ENCODE data around the gene TOR3A. TPM values are rescaled to one million over a fixed set of nuclear protein-coding genes. Genes with fewer than 3 reads are reported as not detected.

Gene TOR3A
- total RNA-seq, 1 donor from 2014 or later = 14.5 TPM

DNA sequence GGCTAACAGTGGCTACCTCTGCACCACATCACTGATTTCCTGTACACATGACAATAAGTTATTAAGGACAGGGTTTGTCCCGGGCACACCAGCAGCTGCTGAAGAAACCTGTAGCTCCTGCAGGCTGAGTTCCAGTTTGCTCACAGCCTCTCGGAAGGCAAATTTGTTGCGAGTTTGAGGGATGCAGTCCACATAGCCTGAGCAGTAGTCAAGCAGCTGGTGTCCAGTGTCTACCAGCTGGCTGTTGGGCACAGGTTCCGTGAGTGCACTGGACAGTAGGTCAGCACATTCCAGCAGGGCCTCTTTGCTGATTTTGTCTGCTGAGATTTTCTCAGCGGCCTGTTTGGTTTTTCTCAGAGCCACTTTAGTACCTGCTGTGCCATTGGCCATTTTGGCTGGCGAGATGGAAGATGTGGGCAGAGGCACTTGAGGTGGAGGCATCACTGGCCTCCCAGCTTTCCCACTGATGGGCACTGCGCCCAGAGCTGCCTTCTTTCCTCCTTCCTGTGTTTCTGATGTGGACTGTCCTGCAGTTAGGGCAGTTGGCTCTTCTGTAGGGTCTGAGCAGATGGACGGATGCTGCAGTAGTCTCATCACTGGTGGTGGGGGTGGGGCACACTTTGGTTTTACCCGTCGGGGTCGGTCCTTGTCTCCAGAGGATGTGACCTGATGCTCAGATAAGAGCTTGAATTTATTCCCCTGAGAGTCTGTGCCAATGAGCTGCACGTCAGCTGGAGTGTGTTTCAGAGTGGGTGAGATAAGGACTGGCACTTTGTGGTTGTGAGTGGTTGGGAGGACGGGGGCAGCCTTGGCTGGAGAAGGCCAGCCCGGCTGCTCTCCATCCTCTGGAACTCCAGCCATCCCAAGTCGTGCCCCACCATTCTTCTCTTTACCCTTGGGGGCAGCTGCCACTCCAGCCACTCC is 26.1 kb downstream of the TOR3A start:
- H3K36me3 ChIP-seq (ENCODE audit: insufficient read depth, low read length) = peaks cover 68% of the 10 kb centered on the region
- Mint-ChIP-seq H3K27me3 (ENCODE audit: low read depth, unreplicated experiment) (no peaks in the 10 kb centered on the region), H3K27ac (ENCODE audit: unreplicated experiment) (peak overlapping the region; percentile 18), H3K9me3 (ENCODE audit: unreplicated experiment) (no peaks in the 10 kb centered on the region), H3K4me1 (ENCODE audit: low read depth, unreplicated experiment) (peaks cover 6% of the 10 kb centered on the region), H3K36me3 (ENCODE audit: low read depth, unreplicated experiment) (peaks cover 28% of the 10 kb centered on the region), H3K4me3 (ENCODE audit: unreplicated experiment) (no peak overlapping the region)
- FAIRE-seq (no peak), DNase-seq (ENCODE audit: low read depth) (no peak)
- no peak overlapping the region for H3K27ac ChIP-seq (ENCODE audit: low read depth, low read length)
- no peak overlapping the region for H3K9ac ChIP-seq (ENCODE audit: low read length)
- peaks cover 10% of the 10 kb centered on the region for H3K4me1 ChIP-seq (ENCODE audit: insufficient read depth, low read length)
- TF ChIP-seq, protein P1, sequence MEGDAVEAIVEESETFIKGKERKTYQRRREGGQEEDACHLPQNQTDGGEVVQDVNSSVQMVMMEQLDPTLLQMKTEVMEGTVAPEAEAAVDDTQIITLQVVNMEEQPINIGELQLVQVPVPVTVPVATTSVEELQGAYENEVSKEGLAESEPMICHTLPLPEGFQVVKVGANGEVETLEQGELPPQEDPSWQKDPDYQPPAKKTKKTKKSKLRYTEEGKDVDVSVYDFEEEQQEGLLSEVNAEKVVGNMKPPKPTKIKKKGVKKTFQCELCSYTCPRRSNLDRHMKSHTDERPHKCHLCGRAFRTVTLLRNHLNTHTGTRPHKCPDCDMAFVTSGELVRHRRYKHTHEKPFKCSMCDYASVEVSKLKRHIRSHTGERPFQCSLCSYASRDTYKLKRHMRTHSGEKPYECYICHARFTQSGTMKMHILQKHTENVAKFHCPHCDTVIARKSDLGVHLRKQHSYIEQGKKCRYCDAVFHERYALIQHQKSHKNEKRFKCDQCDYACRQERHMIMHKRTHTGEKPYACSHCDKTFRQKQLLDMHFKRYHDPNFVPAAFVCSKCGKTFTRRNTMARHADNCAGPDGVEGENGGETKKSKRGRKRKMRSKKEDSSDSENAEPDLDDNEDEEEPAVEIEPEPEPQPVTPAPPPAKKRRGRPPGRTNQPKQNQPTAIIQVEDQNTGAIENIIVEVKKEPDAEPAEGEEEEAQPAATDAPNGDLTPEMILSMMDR (IDR thresholded peaks at IDR 0.05; ENCODE audit: insufficient read depth, low read depth, low read length) = no peak
- TF ChIP-seq EZH2 (IDR thresholded peaks at IDR 0.05; ENCODE audit: insufficient read depth, low read length) = no peak
- H3K4me2 ChIP-seq (ENCODE audit: low read length) = no peak overlapping the region
- no peak overlapping the region for H3K4me3 ChIP-seq (ENCODE audit: insufficient read depth, low read depth, low read length)
- H2AFZ ChIP-seq (ENCODE audit: low read depth, low read length) = no peak overlapping the region
- peaks cover 64% of the 10 kb centered on the region for H3K79me2 ChIP-seq (ENCODE audit: insufficient read depth, low read length)
- H3K27me3 ChIP-seq (ENCODE audit: insufficient read depth, low read length) = no peaks in the 10 kb centered on the region
- no peaks in the 10 kb centered on the region for H3K9me3 ChIP-seq (ENCODE audit: insufficient read depth, low read depth, low read length)
- peaks cover 75% of the 10 kb centered on the region for H4K20me1 ChIP-seq (ENCODE audit: insufficient read depth, low read length)

DNA sequence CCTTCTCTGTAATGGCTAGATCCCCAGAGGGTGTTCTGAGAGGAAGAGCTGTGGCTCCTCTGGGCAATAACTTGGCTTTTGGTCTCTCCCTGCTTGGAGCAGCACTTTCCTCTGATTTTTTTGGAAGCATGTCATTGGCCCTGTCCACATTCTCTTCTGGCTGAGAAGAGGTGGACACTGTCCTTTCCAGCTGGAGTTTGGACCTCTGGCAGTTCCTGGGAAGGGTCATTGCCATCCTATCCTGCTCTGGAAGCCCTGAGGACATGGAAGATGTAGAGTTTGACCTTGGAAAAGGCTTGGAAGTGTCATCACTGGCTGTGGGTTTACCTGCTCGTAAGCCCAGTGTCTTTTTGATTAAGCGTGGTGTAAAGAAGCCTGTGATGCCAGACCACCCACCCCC is 26.8 kb downstream of the TOR3A start:
- Histone ChIP-seq H3K9ac (ENCODE audit: low read length) (no peak overlapping the region), H2AFZ (ENCODE audit: low read depth, low read length) (no peak overlapping the region), H4K20me1 (ENCODE audit: insufficient read depth, low read length) (peaks cover 73% of the 10 kb centered on the region), H3K9me3 (ENCODE audit: insufficient read depth, low read depth, low read length) (no peaks in the 10 kb centered on the region), H3K27me3 (ENCODE audit: insufficient read depth, low read length) (no peaks in the 10 kb centered on the region), H3K4me2 (ENCODE audit: low read length) (no peak overlapping the region), H3K79me2 (ENCODE audit: insufficient read depth, low read length) (peaks cover 65% of the 10 kb centered on the region), H3K27ac (ENCODE audit: low read depth, low read length) (no peak overlapping the region), H3K36me3 (ENCODE audit: insufficient read depth, low read length) (peaks cover 67% of the 10 kb centered on the region), H3K4me1 (ENCODE audit: insufficient read depth, low read length) (peaks cover 10% of the 10 kb centered on the region), H3K4me3 (ENCODE audit: insufficient read depth, low read depth, low read length) (no peak overlapping the region)
- TF ChIP-seq, protein P1 (IDR thresholded peaks at IDR 0.05; ENCODE audit: insufficient read depth, low read depth, low read length) = no peak
- TF ChIP-seq EZH2 (IDR thresholded peaks at IDR 0.05; ENCODE audit: insufficient read depth, low read length) = no peak
- peaks cover 6% of the 10 kb centered on the region for H3K4me1 Mint-ChIP-seq (ENCODE audit: low read depth, unreplicated experiment)
- H3K36me3 Mint-ChIP-seq (ENCODE audit: low read depth, unreplicated experiment) = peaks cover 30% of the 10 kb centered on the region
- no peak for DNase-seq (ENCODE audit: low read depth)
- no peak for FAIRE-seq
- no peaks in the 10 kb centered on the region for H3K27me3 Mint-ChIP-seq (ENCODE audit: low read depth, unreplicated experiment)
- no peaks in the 10 kb centered on the region for H3K9me3 Mint-ChIP-seq (ENCODE audit: unreplicated experiment)
- H3K27ac Mint-ChIP-seq (ENCODE audit: unreplicated experiment) = no peak overlapping the region
- H3K4me3 Mint-ChIP-seq (ENCODE audit: unreplicated experiment) = no peak overlapping the region

DNA sequence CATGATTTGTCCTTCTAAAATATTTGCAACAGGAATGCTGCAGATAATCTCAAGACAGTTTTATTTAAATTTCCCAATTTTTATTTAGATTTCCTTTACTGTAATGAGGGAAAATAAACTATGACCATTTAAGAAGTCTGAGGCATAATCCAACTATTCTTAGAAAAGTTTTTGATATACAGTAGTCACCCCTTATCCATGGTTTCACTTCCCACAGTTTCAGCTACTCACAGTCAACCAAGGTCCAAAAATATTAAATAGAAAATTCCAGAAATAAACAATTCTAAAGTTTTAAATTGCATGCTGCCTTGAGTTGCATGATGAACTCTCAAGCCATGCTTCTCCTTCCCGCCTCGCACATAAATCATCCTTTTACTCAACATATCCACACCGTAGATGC is 33.3 kb downstream of the TOR3A start:
- Histone ChIP-seq H3K27me3 (ENCODE audit: insufficient read depth, low read length) (no peaks in the 10 kb centered on the region), H2AFZ (ENCODE audit: low read depth, low read length) (no peak overlapping the region), H3K4me3 (ENCODE audit: insufficient read depth, low read depth, low read length) (no peak overlapping the region), H3K9ac (ENCODE audit: low read length) (no peak overlapping the region), H3K9me3 (ENCODE audit: insufficient read depth, low read depth, low read length) (no peaks in the 10 kb centered on the region), H3K79me2 (ENCODE audit: insufficient read depth, low read length) (peaks cover 58% of the 10 kb centered on the region), H3K4me1 (ENCODE audit: insufficient read depth, low read length) (no peaks in the 10 kb centered on the region), H3K27ac (ENCODE audit: low read depth, low read length) (no peak overlapping the region), H3K4me2 (ENCODE audit: low read length) (no peak overlapping the region), H3K36me3 (ENCODE audit: insufficient read depth, low read length) (peaks cover 71% of the 10 kb centered on the region), H4K20me1 (ENCODE audit: insufficient read depth, low read length) (peaks cover 64% of the 10 kb centered on the region)
- no peaks in the 10 kb centered on the region for H3K27me3 Mint-ChIP-seq (ENCODE audit: low read depth, unreplicated experiment)
- TF ChIP-seq EZH2 (IDR thresholded peaks at IDR 0.05; ENCODE audit: insufficient read depth, low read length) = no peak
- TF ChIP-seq, protein P1 (IDR thresholded peaks at IDR 0.05; ENCODE audit: insufficient read depth, low read depth, low read length) = no peak
- H3K27ac Mint-ChIP-seq (ENCODE audit: unreplicated experiment) = no peak overlapping the region
- no peak for FAIRE-seq
- no peak for DNase-seq (ENCODE audit: low read depth)
- peaks cover 3% of the 10 kb centered on the region for H3K4me1 Mint-ChIP-seq (ENCODE audit: low read depth, unreplicated experiment)
- H3K9me3 Mint-ChIP-seq (ENCODE audit: unreplicated experiment) = no peaks in the 10 kb centered on the region
- peaks cover 18% of the 10 kb centered on the region for H3K36me3 Mint-ChIP-seq (ENCODE audit: low read depth, unreplicated experiment)
- H3K4me3 Mint-ChIP-seq (ENCODE audit: unreplicated experiment) = no peak overlapping the region
